Endodermal cell (in vitro differentiated cells): ENCODE measurements around the gene SCNN1A. TPM values are rescaled to one million over a fixed set of nuclear protein-coding genes. Genes with fewer than 3 reads are reported as not detected.
A peak's percentile ranks its signal among the peaks of the same experiment; 100 is the strongest.

Source experiments
- DNase-seq: peaks from one replicate; pipeline ENCODE4 v3.0.0-alpha.2; 2017
- H3K27ac ChIP-seq: 2 replicates; pipeline ENCODE4 v1.5.1; 2013; ENCODE audit warnings: mild to moderate bottlenecking, low read depth, low read length, moderate library complexity
- H3K27me3 ChIP-seq: 2 replicates; pipeline ENCODE4 v1.6.1; 2013; ENCODE audit warnings: mild to moderate bottlenecking, low read length, moderate library complexity; ENCODE audit not compliant: insufficient read depth, control insufficient read depth, poor library complexity, severe bottlenecking
- H3K36me3 ChIP-seq: 2 replicates; pipeline ENCODE4 v1.7.0; 2013; ENCODE audit warnings: mild to moderate bottlenecking, low read length, moderate library complexity; ENCODE audit not compliant: control insufficient read depth, insufficient read depth
- H3K4me1 ChIP-seq: one replicate; pipeline ENCODE4 v1.7.0; 2013; ENCODE audit warnings: low read length; ENCODE audit not compliant: control insufficient read depth, insufficient read depth
- H3K4me3 ChIP-seq: 2 replicates; pipeline ENCODE4 v1.5.1; 2013; ENCODE audit warnings: mild to moderate bottlenecking, low read length, moderate library complexity
- H3K9ac ChIP-seq: 2 replicates; pipeline ENCODE4 v1.6.1; 2013; ENCODE audit warnings: mild to moderate bottlenecking, low read length, moderate library complexity; ENCODE audit not compliant: poor library complexity, severe bottlenecking; ENCODE audit errors: extremely low read depth
- H3K9me3 ChIP-seq: 2 replicates; pipeline ENCODE4 v1.6.1; 2013; ENCODE audit warnings: mild to moderate bottlenecking, low read length, moderate library complexity; ENCODE audit not compliant: control insufficient read depth
- H3K27ac Mint-ChIP-seq: 2 replicates; pipeline ENCODE4 v1.8.0; 2020; ENCODE audit warnings: mixed read lengths
- H3K27me3 Mint-ChIP-seq: 2 replicates; pipeline ENCODE4 v1.8.0; 2021; ENCODE audit warnings: mild to moderate bottlenecking, mixed read lengths; ENCODE audit not compliant: insufficient read depth
- H3K36me3 Mint-ChIP-seq: 2 replicates; pipeline ENCODE4 v1.8.0; 2020; ENCODE audit warnings: low read depth, mixed read lengths
- H3K4me1 Mint-ChIP-seq: 2 replicates; pipeline ENCODE4 v1.8.0; 2020; ENCODE audit warnings: mixed read lengths
- H3K4me3 Mint-ChIP-seq: 2 replicates; pipeline ENCODE4 v1.8.0; 2020; ENCODE audit warnings: mild to moderate bottlenecking, moderate library complexity, mixed read lengths
- H3K9me3 Mint-ChIP-seq: 2 replicates; pipeline ENCODE4 v1.8.0; 2020; ENCODE audit warnings: mild to moderate bottlenecking, mixed read lengths
- WGBS, 2 experiments: methylation state at CpG; one replicate each; pipeline versions ENCODE4 v1.1.5 to v1.1.7; 2013; ENCODE audit warnings: missing lambda C conversion rate in 2 of 2, mixed read lengths in 1 of 2; ENCODE audit not compliant: insufficient coverage in 1 of 2, insufficient read length in 1 of 2; 5-methylcytosine and 5-hydroxymethylcytosine counted together
- total RNA-seq, 2 donors: library from RNA; stranded (reverse); fragmentation: NEBNext Ultra II Directional in 1 of 2; extraction: Animal tissue kit (Norgen Biotek cat#: 25700) in 1 of 2; gene quantifications; 2 replicates in 1 of 2; 3 replicates in 1 of 2; pipeline ENCODE4 v1.2.1, GENCODE V29; 2021
- TF ChIP-seq, protein P1 (sequence below): fragments of 200-600 bp; sonication (generic); conservative IDR thresholded peaks from 2 replicates; pipeline ENCODE4 v1.5.0; 2021; ENCODE audit warnings: antibody characterized with exemption, mild to moderate bottlenecking

SCNN1A gene
- total RNA-seq, 2 donors from 2014 or later: 32.1 to 87.7 TPM

DNA sequence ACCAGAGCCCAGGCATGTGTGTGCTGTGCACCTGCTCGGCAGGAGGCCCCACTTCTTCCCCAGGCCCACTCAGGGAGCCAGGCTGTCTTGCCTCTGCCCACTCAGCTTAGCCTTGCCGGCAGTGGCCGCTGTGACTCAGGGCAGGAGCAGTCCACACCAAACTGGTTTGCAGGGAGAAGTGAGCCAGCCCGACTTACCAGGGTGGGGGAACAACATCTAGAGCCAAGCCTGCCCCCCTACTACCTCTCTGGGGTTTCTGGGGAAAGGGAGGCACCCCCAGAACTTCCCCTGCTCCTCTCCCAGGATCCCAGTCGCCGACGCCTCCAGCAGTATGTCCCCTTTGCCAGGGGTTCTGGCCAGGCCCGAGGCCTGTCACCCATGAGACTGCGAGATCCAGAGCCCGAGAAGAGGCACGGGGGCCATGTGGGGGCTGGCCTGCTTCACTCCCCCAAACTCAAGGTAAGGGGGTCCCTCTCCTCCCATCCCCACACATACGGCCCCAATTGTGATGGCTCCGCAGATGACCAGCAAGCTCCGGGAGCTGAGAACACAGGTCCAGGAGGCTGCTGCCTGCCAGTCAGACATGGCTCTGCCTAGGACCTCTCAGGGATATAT is 61.9 kb downstream of the SCNN1A start:
- 91 to 96% methylated on average over 11 to 14 of the region's 14 CpGs for WGBS, 2 experiments
- Mint-ChIP-seq H3K4me3 (no peak overlapping the region), H3K4me1 (peaks cover 29% of the 10 kb centered on the region), H3K27ac (no peak overlapping the region), H3K36me3 (peaks cover 31% of the 10 kb centered on the region), H3K9me3 (no peaks in the 10 kb centered on the region), H3K27me3 (peaks cover 12% of the 10 kb centered on the region)
- peaks cover 16% of the 10 kb centered on the region for H3K27me3 ChIP-seq
- H3K36me3 ChIP-seq: no peaks in the 10 kb centered on the region
- H3K9ac ChIP-seq: no peak overlapping the region
- no peak for DNase-seq
- no peaks in the 10 kb centered on the region for H3K9me3 ChIP-seq
- no peak overlapping the region for H3K27ac ChIP-seq
- no peaks in the 10 kb centered on the region for H3K4me1 ChIP-seq
- TF ChIP-seq, protein P1, sequence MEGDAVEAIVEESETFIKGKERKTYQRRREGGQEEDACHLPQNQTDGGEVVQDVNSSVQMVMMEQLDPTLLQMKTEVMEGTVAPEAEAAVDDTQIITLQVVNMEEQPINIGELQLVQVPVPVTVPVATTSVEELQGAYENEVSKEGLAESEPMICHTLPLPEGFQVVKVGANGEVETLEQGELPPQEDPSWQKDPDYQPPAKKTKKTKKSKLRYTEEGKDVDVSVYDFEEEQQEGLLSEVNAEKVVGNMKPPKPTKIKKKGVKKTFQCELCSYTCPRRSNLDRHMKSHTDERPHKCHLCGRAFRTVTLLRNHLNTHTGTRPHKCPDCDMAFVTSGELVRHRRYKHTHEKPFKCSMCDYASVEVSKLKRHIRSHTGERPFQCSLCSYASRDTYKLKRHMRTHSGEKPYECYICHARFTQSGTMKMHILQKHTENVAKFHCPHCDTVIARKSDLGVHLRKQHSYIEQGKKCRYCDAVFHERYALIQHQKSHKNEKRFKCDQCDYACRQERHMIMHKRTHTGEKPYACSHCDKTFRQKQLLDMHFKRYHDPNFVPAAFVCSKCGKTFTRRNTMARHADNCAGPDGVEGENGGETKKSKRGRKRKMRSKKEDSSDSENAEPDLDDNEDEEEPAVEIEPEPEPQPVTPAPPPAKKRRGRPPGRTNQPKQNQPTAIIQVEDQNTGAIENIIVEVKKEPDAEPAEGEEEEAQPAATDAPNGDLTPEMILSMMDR: no peak
- no peak overlapping the region for H3K4me3 ChIP-seq

DNA sequence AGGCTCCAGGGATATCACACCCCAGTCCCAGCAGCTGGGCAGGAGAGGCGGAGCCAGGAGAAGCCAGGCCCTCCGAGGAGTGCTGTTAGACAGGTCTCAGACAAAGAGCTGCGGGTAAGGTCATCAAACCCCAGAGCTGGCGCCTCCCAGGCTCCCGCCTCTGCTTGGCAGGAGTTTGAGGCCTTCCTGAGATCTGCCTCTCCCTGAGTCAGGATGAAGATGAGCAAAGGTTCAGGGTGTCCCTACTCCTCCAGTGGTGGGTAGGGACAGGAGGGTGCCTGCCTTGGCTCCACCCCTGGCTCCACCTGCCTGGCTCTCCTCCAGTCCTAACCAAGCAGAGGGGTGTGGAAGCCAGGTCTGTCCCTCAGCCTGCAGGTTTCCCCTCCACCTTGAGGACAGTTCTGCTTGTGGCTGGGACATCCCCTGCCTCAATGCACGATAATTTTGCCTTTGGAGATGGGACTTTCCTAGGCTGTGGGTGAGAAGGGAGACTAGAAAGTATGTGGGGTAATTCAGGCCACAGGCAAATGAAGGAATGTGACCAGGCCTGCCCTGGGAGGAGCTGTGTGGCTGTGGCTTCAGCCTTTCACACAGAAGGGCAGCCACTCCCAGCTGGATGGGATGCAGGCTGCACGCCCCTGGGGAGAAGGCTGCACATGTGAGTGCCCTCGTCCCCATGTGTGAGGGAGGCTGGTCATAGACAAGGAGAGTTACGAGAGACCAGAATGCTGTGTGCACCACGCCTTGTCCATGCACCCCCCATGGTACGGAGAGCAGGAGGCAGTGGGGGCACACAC is 62.6 kb downstream of the SCNN1A start:
- Histone ChIP-seq H3K9ac (no peak overlapping the region), H3K9me3 (no peaks in the 10 kb centered on the region), H3K4me3 (no peak overlapping the region), H3K27ac (no peak overlapping the region), H3K27me3 (peaks cover 16% of the 10 kb centered on the region), H3K4me1 (no peaks in the 10 kb centered on the region), H3K36me3 (no peaks in the 10 kb centered on the region)
- peak; percentile 97 for DNase-seq
- H3K27me3 Mint-ChIP-seq: peaks cover 19% of the 10 kb centered on the region
- H3K9me3 Mint-ChIP-seq: no peaks in the 10 kb centered on the region
- H3K4me3 Mint-ChIP-seq: no peak overlapping the region
- peaks cover 26% of the 10 kb centered on the region for H3K36me3 Mint-ChIP-seq
- TF ChIP-seq, protein P1: no peak
- H3K27ac Mint-ChIP-seq: peak overlapping the region; percentile 69
- peaks cover 28% of the 10 kb centered on the region for H3K4me1 Mint-ChIP-seq
- 79 to 87% methylated on average over 7 to 11 of the region's 11 CpGs for WGBS, 2 experiments

DNA sequence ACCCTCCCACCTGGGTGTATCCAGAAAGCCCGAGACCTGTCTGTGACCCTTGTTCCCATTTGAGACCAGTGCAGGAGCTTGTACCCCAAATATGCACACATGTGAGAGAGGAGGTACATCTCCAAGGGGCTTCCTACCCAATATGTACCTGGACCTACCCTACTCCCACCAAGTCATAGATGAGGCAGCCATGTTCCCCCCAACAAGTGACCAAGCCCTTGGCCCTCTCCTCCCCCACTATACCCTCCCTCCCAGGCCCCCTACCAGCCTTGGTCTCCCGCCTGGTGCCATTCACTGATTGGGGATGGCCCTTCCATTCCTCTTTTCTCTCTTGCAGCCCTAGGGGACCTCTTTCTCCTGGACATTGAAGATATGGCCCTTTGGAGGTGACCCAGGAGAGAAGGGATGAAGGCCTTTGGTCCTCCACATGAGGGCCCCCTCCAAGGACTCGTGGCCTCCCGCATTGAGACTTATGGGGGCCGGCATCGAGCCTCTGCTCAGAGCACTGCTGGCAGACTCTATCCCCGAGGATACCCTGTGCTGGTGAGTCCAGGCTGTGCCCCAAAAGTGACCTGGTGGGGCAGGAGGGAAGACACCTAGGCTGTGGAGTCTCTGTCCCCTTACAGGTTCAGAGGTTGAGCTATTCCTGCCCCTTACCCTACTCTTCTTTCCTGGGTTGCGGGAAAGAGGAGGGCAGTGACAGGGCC is 63.4 kb downstream of the SCNN1A start:
- Mint-ChIP-seq H3K36me3 (peaks cover 24% of the 10 kb centered on the region), H3K9me3 (no peaks in the 10 kb centered on the region), H3K4me3 (no peak overlapping the region), H3K27ac (no peak overlapping the region), H3K4me1 (peaks cover 21% of the 10 kb centered on the region), H3K27me3 (peaks cover 22% of the 10 kb centered on the region)
- Histone ChIP-seq H3K27me3 (peaks cover 16% of the 10 kb centered on the region), H3K27ac (no peak overlapping the region), H3K4me3 (no peak overlapping the region), H3K4me1 (no peaks in the 10 kb centered on the region), H3K9me3 (no peaks in the 10 kb centered on the region), H3K9ac (no peak overlapping the region), H3K36me3 (no peaks in the 10 kb centered on the region)
- 90 to 97% methylated on average over 6 to 8 of the region's 8 CpGs for WGBS, 2 experiments
- DNase-seq: no peak
- TF ChIP-seq, protein P1: no peak
